GM12864 (cell line): ENCODE measurements around the gene BET1L.

ENCODE experiments used
- DNase-seq: peaks from one replicate; pipeline ENCODE4 v3.0.0-alpha.2; 2011; ENCODE audit warnings: low read depth
- H3K4me3 ChIP-seq: 2 replicates; pipeline ENCODE4 v1.5.1; 2011; ENCODE audit warnings: mild to moderate bottlenecking, low read depth, low read length, control low read depth
- TF ChIP-seq, protein P1 (sequence below): IDR thresholded peaks from 2 replicates; pipeline ENCODE4 v1.5.1; 2011; ENCODE audit warnings: low read depth, mild to moderate bottlenecking, moderate library complexity, low read length, control low read depth, inconsistent platforms; ENCODE audit errors: missing control alignments

BET1L gene

GRCh38 chr11:209275-210121, 2.3 kb upstream of the BET1L start:
- DNase-seq: no peak
- H3K4me3 ChIP-seq: peak overlapping the region; percentile 87
- TF ChIP-seq, protein P1, sequence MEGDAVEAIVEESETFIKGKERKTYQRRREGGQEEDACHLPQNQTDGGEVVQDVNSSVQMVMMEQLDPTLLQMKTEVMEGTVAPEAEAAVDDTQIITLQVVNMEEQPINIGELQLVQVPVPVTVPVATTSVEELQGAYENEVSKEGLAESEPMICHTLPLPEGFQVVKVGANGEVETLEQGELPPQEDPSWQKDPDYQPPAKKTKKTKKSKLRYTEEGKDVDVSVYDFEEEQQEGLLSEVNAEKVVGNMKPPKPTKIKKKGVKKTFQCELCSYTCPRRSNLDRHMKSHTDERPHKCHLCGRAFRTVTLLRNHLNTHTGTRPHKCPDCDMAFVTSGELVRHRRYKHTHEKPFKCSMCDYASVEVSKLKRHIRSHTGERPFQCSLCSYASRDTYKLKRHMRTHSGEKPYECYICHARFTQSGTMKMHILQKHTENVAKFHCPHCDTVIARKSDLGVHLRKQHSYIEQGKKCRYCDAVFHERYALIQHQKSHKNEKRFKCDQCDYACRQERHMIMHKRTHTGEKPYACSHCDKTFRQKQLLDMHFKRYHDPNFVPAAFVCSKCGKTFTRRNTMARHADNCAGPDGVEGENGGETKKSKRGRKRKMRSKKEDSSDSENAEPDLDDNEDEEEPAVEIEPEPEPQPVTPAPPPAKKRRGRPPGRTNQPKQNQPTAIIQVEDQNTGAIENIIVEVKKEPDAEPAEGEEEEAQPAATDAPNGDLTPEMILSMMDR: no peak

GRCh38 chr11:208917-209260, 1.7 kb upstream of the BET1L start:
- H3K4me3 ChIP-seq: peak overlapping the region; percentile 87
- TF ChIP-seq, protein P1: no peak
- no peak for DNase-seq

DNA sequence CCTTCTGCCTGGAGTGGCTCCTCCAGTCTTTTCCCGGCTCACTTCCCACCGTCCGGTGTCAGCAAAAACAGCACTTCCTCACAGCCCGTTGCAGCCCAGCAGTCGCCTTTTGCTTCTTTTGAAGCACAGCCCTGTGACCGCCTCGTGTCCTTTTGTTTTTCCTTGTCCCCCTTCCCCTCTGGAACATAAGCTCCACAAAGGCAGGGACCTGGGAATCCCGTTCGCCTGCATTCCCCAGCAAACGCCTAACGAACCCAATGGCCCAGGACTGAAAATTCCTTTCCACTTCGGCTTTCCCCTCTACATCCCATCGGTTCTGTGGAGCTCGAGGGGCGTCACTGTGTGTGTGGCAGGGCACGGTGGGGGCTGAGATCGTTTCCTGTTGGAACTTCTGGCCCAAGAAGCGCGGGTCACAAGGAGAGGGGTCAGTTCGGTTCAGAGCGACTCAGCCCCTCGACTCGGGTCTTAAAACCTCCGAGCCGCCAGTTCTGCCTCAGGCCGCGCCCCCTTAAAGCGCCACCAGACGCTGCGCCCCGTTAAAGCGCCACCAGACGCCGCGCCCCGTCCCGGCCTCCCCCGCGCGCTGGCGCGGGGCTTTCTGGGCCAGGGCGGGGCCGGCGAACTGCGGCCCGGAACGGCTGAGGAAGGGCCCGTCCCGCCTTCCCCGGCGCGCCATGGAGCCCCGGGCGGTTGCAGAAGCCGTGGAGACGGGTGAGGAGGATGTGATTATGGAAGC, 1.1 kb upstream of the BET1L start:
- DNase-seq: no peak
- peak overlapping the region; percentile 87 for H3K4me3 ChIP-seq
- TF ChIP-seq, protein P1: no peak

DNA sequence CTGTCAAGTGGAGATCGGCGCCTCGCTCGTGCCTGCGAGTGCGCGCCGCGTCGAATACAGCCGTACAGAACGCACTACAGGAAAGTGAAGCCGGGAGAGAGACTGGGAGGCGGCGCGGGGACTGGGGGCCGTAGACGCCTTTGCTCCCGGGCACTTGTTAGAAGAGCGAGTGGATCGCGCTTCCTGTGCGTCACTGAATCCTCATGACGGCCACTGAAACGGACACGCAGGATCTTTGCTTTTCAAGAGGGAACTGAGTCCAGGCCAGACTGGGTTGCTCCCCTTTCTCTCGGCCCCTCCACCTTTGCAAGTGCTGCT, 623 bp upstream of the BET1L start:
- peak overlapping the region; percentile 87 for H3K4me3 ChIP-seq
- TF ChIP-seq, protein P1: no peak
- no peak for DNase-seq

- TF ChIP-seq, protein P1: no peak
- peak overlapping the region; percentile 87 for H3K4me3 ChIP-seq
- no peak for DNase-seq
Observed at GRCh38 chr11:206526-207207, 532 bp downstream of the BET1L start.

DNA sequence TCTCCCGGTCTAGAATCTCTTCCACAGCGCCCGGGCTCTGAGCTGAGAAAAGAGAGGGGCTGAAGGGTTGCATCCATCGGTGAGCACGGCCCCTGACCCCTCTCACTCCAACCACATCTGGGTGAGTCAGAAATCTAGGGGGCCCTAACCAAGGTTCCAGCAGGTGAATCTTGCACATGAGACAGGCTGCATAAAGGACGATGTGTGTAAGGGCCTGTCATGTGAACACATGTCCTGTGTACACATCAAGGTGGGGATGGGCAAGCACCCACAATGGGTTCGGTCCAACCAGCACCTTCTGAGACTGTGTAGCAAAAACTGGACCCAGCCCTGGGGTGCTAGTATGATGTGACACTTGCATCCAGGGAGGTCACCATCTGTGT, 1.2 kb downstream of the BET1L start:
- H3K4me3 ChIP-seq: peak overlapping the region; percentile 87
- DNase-seq: no peak
- TF ChIP-seq, protein P1: no peak
